ENCODE data around the gene STARD3NL.

- TF ChIP-seq CTCF (IDR thresholded peaks at IDR 0.05) (no peak), POLR2A (IDR thresholded peaks at IDR 0.05) (no peak)
Measured at GRCh38 chr7:38242814-38243213, 64.8 kb downstream of the STARD3NL start.
